Right lobe of liver (tissue), 6 donors: ENCODE data around the gene GABRG3. TPM values are rescaled to one million over a fixed set of nuclear protein-coding genes. Genes with fewer than 3 reads are reported as not detected.
A peak's percentile ranks its signal among the peaks of the same experiment; 100 is the strongest.

Source experiments
- ATAC-seq, 4 donors: fragments of 200-7000 bp; cut with Tn5 transposase; one replicate each; pipeline ENCODE4 v1.9.1; 2020; ENCODE audit warnings: mild to moderate bottlenecking in 4 of 4, moderate library complexity in 4 of 4
- DNase-seq, 3 donors: peaks; one replicate each; pipeline ENCODE4 v3.0.0-alpha.2; 2020
- H3K27ac ChIP-seq, 3 donors: fragments of 200-600 bp; one replicate each; pipeline ENCODE4 v1.8.0; 2022
- H3K27me3 ChIP-seq, 2 donors: fragments of 200-600 bp; one replicate each; pipeline ENCODE4 v1.8.0; 2022
- H3K36me3 ChIP-seq, 4 donors: fragments of 200-600 bp; sonication (generic) in 1 of 4; one replicate each; pipeline versions ENCODE4 v1.5.1 to v1.8.0; 2017 to 2022; ENCODE audit warnings: control low read depth in 1 of 4
- H3K4me1 ChIP-seq, 4 donors: fragments of 200-600 bp; sonication (generic) in 1 of 4; one replicate each; pipeline versions ENCODE4 v1.5.1 to v1.8.0; 2017 to 2022; ENCODE audit warnings: control low read depth in 1 of 4
- H3K4me3 ChIP-seq, 3 donors: fragments of 200-600 bp; one replicate each; pipeline ENCODE4 v1.8.0; 2022
- H3K9me3 ChIP-seq, 4 donors: fragments of 200-600 bp; sonication (generic) in 1 of 4; one replicate each; pipeline versions ENCODE4 v1.5.1 to v1.8.0; 2017 to 2022; ENCODE audit warnings: control low read depth in 1 of 4
- CTCF ChIP-seq, 4 donors: fragments of 200-600 bp in 3 of 4; fragments of 450-650 bp in 1 of 4; IDR thresholded peaks; one replicate each; pipeline versions ENCODE4 v1.5.1 to v1.8.0; 2016 to 2022; ENCODE audit warnings: antibody characterized with exemption in 4 of 4, mild to moderate bottlenecking in 2 of 4
- POLR2A ChIP-seq: fragments of 450-650 bp; IDR thresholded peaks from one replicate; pipeline ENCODE4 v1.6.1; 2017; ENCODE audit warnings: antibody characterized with exemption, mild to moderate bottlenecking
- WGBS: methylation state at CpG from one replicate; pipeline ENCODE4 v1.1.6; 2018; ENCODE audit warnings: low coverage, low lambda C conversion rate; ENCODE audit not compliant: insufficient coverage; ENCODE audit errors: missing lambda C conversion rate; 5-methylcytosine and 5-hydroxymethylcytosine counted together
- intact Hi-C, 2 donors: fragments of 100-400 bp; cut with DNase I; formaldehyde crosslinking; loops; one replicate each; pipeline versions ENCODE4 v1.11.2 to v1.14.1; 2022
- total RNA-seq, 6 experiments: library from RNA; depleted of rRNA in 2 of 6; stranded (reverse); fragments of >200 nt in 2 of 6; fragmentation: NEBNext Ultra II Directional in 3 of 6; extraction: Animal tissue kit (Norgen Biotek cat#: 25700) in 3 of 6; gene quantifications; one replicate each; pipeline versions ENCODE4 v1.1.0 to v1.2.4, GENCODE V29; 2016 to 2023
- donor health status: DM: no; HTN: yes; CAD: no.
- donor health status: DM: no; HTN: no; CAD: no.
- donor health status: DM: no; HTN: no; CAD: no.
- donor health status: DM: no; HTN: yes; CAD: no.
- donor health status: DM: no; HTN: yes; CAD: no.

GABRG3 gene
- total RNA-seq, 6 experiments from 2014 or later, result 0.18 TPM; not detected in 5

GRCh38 chr15:27222479-27222878 lies 251.5 kb downstream of the GABRG3 start:
- Histone ChIP-seq H3K9me3 (no peaks in the 10 kb centered on the region), H3K4me1 (no peaks in the 10 kb centered on the region), H3K36me3 (no peaks in the 10 kb centered on the region), H3K27ac (no peak overlapping the region), H3K4me3 (no peak overlapping the region), H3K27me3 (no peaks in the 10 kb centered on the region)
- WGBS, result 44% methylated on average over 3 of the region's 4 CpGs
- ATAC-seq (no peak), DNase-seq (no peak)
- intact Hi-C loops, result no loop called here
- TF ChIP-seq POLR2A (no peak), CTCF (IDR thresholded peaks at IDR 0.05) (no peak)

GRCh38 chr15:27223179-27223578 lies 252.2 kb downstream of the GABRG3 start:
- Histone ChIP-seq H3K4me1 (no peaks in the 10 kb centered on the region), H3K4me3 (no peak overlapping the region), H3K9me3 (no peaks in the 10 kb centered on the region), H3K27ac (no peak overlapping the region), H3K36me3 (no peaks in the 10 kb centered on the region), H3K27me3 (no peaks in the 10 kb centered on the region)
- peak in 3 of 4 donors; percentile 40 to 56 (median 41) for ATAC-seq
- DNase-seq, result no peak
- no peak for TF ChIP-seq CTCF (IDR thresholded peaks at IDR 0.05)
- no peak for TF ChIP-seq POLR2A
- 30% methylated on average over 2 of the region's 2 CpGs for WGBS
- intact Hi-C loops, result no loop called here

GRCh38 chr15:27231811-27232210 lies 260.8 kb downstream of the GABRG3 start:
- intact Hi-C loops, result no loop called here
- Histone ChIP-seq H3K9me3 (no peaks in the 10 kb centered on the region), H3K4me3 (no peak overlapping the region), H3K27ac (no peak overlapping the region), H3K36me3 (no peaks in the 10 kb centered on the region), H3K4me1 (no peaks in the 10 kb centered on the region), H3K27me3 (no peaks in the 10 kb centered on the region)
- no peak for DNase-seq
- ATAC-seq, result no peak
- no peak for TF ChIP-seq POLR2A
- no peak for TF ChIP-seq CTCF (IDR thresholded peaks at IDR 0.05)
- 7% methylated on average over 2 of the region's 2 CpGs for WGBS

GRCh38 chr15:27232876-27233275 lies 261.9 kb downstream of the GABRG3 start:
- Histone ChIP-seq H3K9me3 (no peaks in the 10 kb centered on the region), H3K27me3 (no peaks in the 10 kb centered on the region), H3K4me3 (no peak overlapping the region), H3K4me1 (no peaks in the 10 kb centered on the region), H3K36me3 (no peaks in the 10 kb centered on the region), H3K27ac (no peak overlapping the region)
- 32% methylated on average over 2 of the region's 4 CpGs for WGBS
- TF ChIP-seq CTCF (IDR thresholded peaks at IDR 0.05) (no peak), POLR2A (no peak)
- intact Hi-C loops, result no loop called here
- no peak for ATAC-seq
- DNase-seq, result no peak

- 55% methylated on average over 2 of the region's 4 CpGs for WGBS
- Histone ChIP-seq H3K36me3 (no peaks in the 10 kb centered on the region), H3K27ac (no peak overlapping the region), H3K9me3 (no peaks in the 10 kb centered on the region), H3K4me1 (no peaks in the 10 kb centered on the region), H3K27me3 (no peaks in the 10 kb centered on the region), H3K4me3 (no peak overlapping the region)
- intact Hi-C loops, result no loop called here
- TF ChIP-seq CTCF (IDR thresholded peaks at IDR 0.05), result no peak
- TF ChIP-seq POLR2A, result no peak
- ATAC-seq (no peak), DNase-seq (no peak)
Measured at GRCh38 chr15:27234593-27234992, 263.6 kb downstream of the GABRG3 start.
